Thyroid gland (tissue), 4 donors: Measurements from ENCODE around the gene AAK1.

ENCODE experiments used
- CTCF ChIP-seq, 6 experiments: fragments of 200-600 bp in 3 of 6; fragments of 450-650 bp in 3 of 6; sonication (generic) in 3 of 6; IDR thresholded peaks; one replicate each; pipeline ENCODE4 v1.5.1; 2016 to 2019; ENCODE audit warnings: antibody characterized with exemption in 6 of 6, mild to moderate bottlenecking in 2 of 6, inconsistent platforms in 1 of 6, moderate library complexity in 1 of 6
- POLR2A ChIP-seq, 2 donors: fragments of 450-650 bp; IDR thresholded peaks; one replicate each; pipeline ENCODE4 v1.6.1; 2017; ENCODE audit warnings: antibody characterized with exemption in 2 of 2, mild to moderate bottlenecking in 2 of 2, moderate library complexity in 1 of 2

GRCh38 chr2:69434753-69435152, 208.8 kb downstream of the AAK1 start:
- TF ChIP-seq POLR2A (IDR thresholded peaks at IDR 0.05) (no peak), CTCF (IDR thresholded peaks at IDR 0.05) (no peak)
